LNCaP clone FGC (cell line): ENCODE data around the gene OS9.
A peak's percentile ranks its signal among the peaks of the same experiment; 100 is the strongest.

ENCODE experiments used
- DNase-seq: peaks from one replicate; pipeline ENCODE4 v3.0.0-alpha.2; 2011; ENCODE audit warnings: low read depth
- H3K4me3 ChIP-seq: 2 replicates; pipeline ENCODE4 v1.5.1; 2011; ENCODE audit warnings: mild to moderate bottlenecking, low read depth, low read length, control low read depth
- CTCF ChIP-seq: IDR thresholded peaks from 2 replicates; pipeline ENCODE4 v1.5.1; 2012; ENCODE audit warnings: mild to moderate bottlenecking; ENCODE audit not compliant: control insufficient read depth, insufficient read depth; ENCODE audit errors: extremely low read depth

Gene OS9

GRCh38 chr12:57762463-57762862, 68.5 kb downstream of the OS9 start:
- no peak for TF ChIP-seq CTCF
- no peak for DNase-seq
- H3K4me3 ChIP-seq = no peak overlapping the region

- no peak overlapping the region for H3K4me3 ChIP-seq
- no peak for TF ChIP-seq CTCF
- DNase-seq = no peak
Observed at GRCh38 chr12:57763881-57764661, 70.1 kb downstream of the OS9 start.

DNA sequence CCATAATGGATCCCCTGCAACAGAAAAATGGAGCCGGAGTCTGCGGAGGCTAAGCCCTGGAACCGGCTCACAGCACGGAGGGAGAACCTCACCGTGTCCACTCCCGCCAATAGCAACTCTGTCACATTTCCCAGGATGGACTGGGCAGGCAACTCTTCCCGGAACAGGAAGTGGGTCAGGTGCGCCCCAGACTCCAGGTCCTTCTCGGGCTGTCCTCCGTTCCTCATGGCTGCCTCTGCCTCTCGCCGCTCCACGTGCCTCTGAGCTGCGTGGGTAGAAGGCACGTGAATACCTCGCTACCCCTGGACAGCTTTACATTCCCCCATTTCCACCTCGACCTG, 70.7 kb downstream of the OS9 start:
- H3K4me3 ChIP-seq = peak overlapping the region; percentile 25
- no peak for DNase-seq
- no peak for TF ChIP-seq CTCF

GRCh38 chr12:57765003-57765697, 71.2 kb downstream of the OS9 start:
- 0 out of 2 replicates have a peak, but pooled peaks have one; percentile 23 for TF ChIP-seq CTCF
- DNase-seq = no peak
- peak overlapping the region; percentile 25 for H3K4me3 ChIP-seq

GRCh38 chr12:57765698-57766463, 71.9 kb downstream of the OS9 start:
- TF ChIP-seq CTCF = no peak
- DNase-seq = no peak
- H3K4me3 ChIP-seq = peak overlapping the region; percentile 17

DNA sequence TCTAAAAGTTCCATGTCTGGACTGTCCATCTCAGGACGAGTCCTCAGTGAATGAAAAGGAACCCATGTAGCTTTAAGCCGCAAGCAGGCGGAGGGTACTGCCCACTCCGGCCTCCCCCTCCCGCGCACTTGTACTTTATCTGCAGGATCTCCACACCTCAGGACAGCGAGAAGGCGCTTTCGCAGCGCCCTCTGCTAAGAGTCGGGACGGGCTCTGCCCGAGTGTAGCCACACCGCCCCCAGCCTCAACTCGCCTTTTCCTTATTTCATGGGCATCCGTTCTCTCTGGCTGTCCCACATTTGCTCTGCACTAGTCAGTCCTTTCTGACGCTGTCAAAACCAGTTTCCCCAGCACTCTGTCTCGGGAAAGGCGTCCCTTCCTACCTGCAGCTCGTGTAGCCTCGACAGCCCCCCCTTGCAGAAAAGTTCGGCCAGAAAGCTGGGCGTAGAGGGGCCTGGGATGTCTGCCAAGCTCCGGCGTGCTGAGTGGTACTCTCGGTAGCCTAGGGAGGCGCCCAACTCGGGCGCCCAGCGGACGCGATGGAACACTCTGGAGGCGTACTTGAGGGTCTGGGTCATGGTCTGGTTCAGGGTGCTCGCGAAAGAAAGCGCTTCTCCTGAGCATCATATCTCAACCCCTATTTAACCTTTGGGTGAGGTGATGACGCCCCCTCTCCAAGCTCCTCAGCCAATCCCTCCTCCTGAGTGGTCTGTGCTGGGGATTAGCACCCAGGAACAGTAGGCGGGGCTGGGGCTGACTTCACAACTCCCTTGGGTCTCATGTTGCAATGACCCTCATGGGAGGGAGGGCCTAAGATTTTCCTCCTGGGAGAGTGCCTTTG, 72.8 kb downstream of the OS9 start, which contains the start of gene CYP27B1:
TSS of gene CYP27B1 (minus strand) at position 615 of the 841 bp plus-strand sequence. CDS start at position 578, 37 bp downstream.
- H3K4me3 ChIP-seq = peak within 1 kb of the TSS; percentile 17
- no peak for DNase-seq
- no peak; the same call in 1 of the 2 replicates for TF ChIP-seq CTCF
